ENCODE results near the gene CARD9.

Gene CARD9

GRCh38 chr9:136381966-136382513 is 8.6 kb upstream of the CARD9 start:
- no peaks in the 10 kb centered on the region for H3K9me3 ChIP-seq (ENCODE audit: control insufficient read depth in 2 of 2, low read length in 2 of 2)
- peaks cover 21 to 27% of the 10 kb centered on the region in 2 donors for H3K36me3 ChIP-seq (ENCODE audit: control insufficient read depth in 2 of 2, insufficient read depth in 2 of 2, low read length in 2 of 2)
- H3K9ac ChIP-seq (ENCODE audit: low read depth in 1 of 2, low read length in 2 of 2): no peak overlapping the region
- H3K27me3 ChIP-seq (ENCODE audit: control insufficient read depth in 2 of 2, insufficient read depth in 2 of 2, low read length in 2 of 2): no peaks in the 10 kb centered on the region
- no peak overlapping the region for H3K4me3 ChIP-seq (ENCODE audit: low read length in 2 of 2)
- no peak overlapping the region for H3K27ac ChIP-seq (ENCODE audit: low read depth in 2 of 2, low read length in 2 of 2)
- H3K4me1 ChIP-seq (ENCODE audit: control insufficient read depth in 2 of 2, insufficient read depth in 2 of 2, low read length in 2 of 2): no peaks in the 10 kb centered on the region

GRCh38 chr9:136381311-136381710 is 7.8 kb upstream of the CARD9 start:
- Histone ChIP-seq H3K4me3 (ENCODE audit: low read length in 2 of 2) (no peak overlapping the region), H3K27ac (ENCODE audit: low read depth in 2 of 2, low read length in 2 of 2) (no peak overlapping the region), H3K27me3 (ENCODE audit: control insufficient read depth in 2 of 2, insufficient read depth in 2 of 2, low read length in 2 of 2) (no peaks in the 10 kb centered on the region), H3K9me3 (ENCODE audit: control insufficient read depth in 2 of 2, low read length in 2 of 2) (no peaks in the 10 kb centered on the region), H3K36me3 (ENCODE audit: control insufficient read depth in 2 of 2, insufficient read depth in 2 of 2, low read length in 2 of 2) (peaks cover 19 to 27% of the 10 kb centered on the region in 2 donors), H3K4me1 (ENCODE audit: control insufficient read depth in 2 of 2, insufficient read depth in 2 of 2, low read length in 2 of 2) (no peaks in the 10 kb centered on the region), H3K9ac (ENCODE audit: low read depth in 1 of 2, low read length in 2 of 2) (no peak overlapping the region)

- Histone ChIP-seq H3K36me3 (ENCODE audit: control insufficient read depth in 2 of 2, insufficient read depth in 2 of 2, low read length in 2 of 2) (peaks cover 19 to 22% of the 10 kb centered on the region in 2 donors), H3K4me1 (ENCODE audit: control insufficient read depth in 2 of 2, insufficient read depth in 2 of 2, low read length in 2 of 2) (no peaks in the 10 kb centered on the region), H3K4me3 (ENCODE audit: low read length in 2 of 2) (no peak overlapping the region), H3K27me3 (ENCODE audit: control insufficient read depth in 2 of 2, insufficient read depth in 2 of 2, low read length in 2 of 2) (no peaks in the 10 kb centered on the region), H3K27ac (ENCODE audit: low read depth in 2 of 2, low read length in 2 of 2) (no peak overlapping the region), H3K9ac (ENCODE audit: low read depth in 1 of 2, low read length in 2 of 2) (no peak overlapping the region), H3K9me3 (ENCODE audit: control insufficient read depth in 2 of 2, low read length in 2 of 2) (no peaks in the 10 kb centered on the region)
Observed at GRCh38 chr9:136380381-136380780, 6.9 kb upstream of the CARD9 start.

- no peak overlapping the region for H3K9ac ChIP-seq (ENCODE audit: low read depth in 1 of 2, low read length in 2 of 2)
- H3K4me3 ChIP-seq (ENCODE audit: low read length in 2 of 2): no peak overlapping the region
- H3K27me3 ChIP-seq (ENCODE audit: control insufficient read depth in 2 of 2, insufficient read depth in 2 of 2, low read length in 2 of 2): no peaks in the 10 kb centered on the region
- H3K4me1 ChIP-seq (ENCODE audit: control insufficient read depth in 2 of 2, insufficient read depth in 2 of 2, low read length in 2 of 2): no peaks in the 10 kb centered on the region
- H3K36me3 ChIP-seq (ENCODE audit: control insufficient read depth in 2 of 2, insufficient read depth in 2 of 2, low read length in 2 of 2): peaks cover 18 to 19% of the 10 kb centered on the region in 2 donors
- H3K27ac ChIP-seq (ENCODE audit: low read depth in 2 of 2, low read length in 2 of 2): no peak overlapping the region
- no peaks in the 10 kb centered on the region for H3K9me3 ChIP-seq (ENCODE audit: control insufficient read depth in 2 of 2, low read length in 2 of 2)
Observed at GRCh38 chr9:136379891-136380290, 6.4 kb upstream of the CARD9 start.

GRCh38 chr9:136379401-136379800 is 5.9 kb upstream of the CARD9 start:
- no peaks in the 10 kb centered on the region for H3K4me1 ChIP-seq (ENCODE audit: control insufficient read depth in 2 of 2, insufficient read depth in 2 of 2, low read length in 2 of 2)
- no peak overlapping the region for H3K27ac ChIP-seq (ENCODE audit: low read depth in 2 of 2, low read length in 2 of 2)
- H3K9me3 ChIP-seq (ENCODE audit: control insufficient read depth in 2 of 2, low read length in 2 of 2): no peaks in the 10 kb centered on the region
- H3K9ac ChIP-seq (ENCODE audit: low read depth in 1 of 2, low read length in 2 of 2): no peak overlapping the region
- peaks cover 17% of the 10 kb centered on the region in 2 donors for H3K36me3 ChIP-seq (ENCODE audit: control insufficient read depth in 2 of 2, insufficient read depth in 2 of 2, low read length in 2 of 2)
- H3K27me3 ChIP-seq (ENCODE audit: control insufficient read depth in 2 of 2, insufficient read depth in 2 of 2, low read length in 2 of 2): no peaks in the 10 kb centered on the region
- H3K4me3 ChIP-seq (ENCODE audit: low read length in 2 of 2): no peak overlapping the region

GRCh38 chr9:136379003-136379287 is 5.5 kb upstream of the CARD9 start:
- H3K9me3 ChIP-seq (ENCODE audit: control insufficient read depth in 2 of 2, low read length in 2 of 2): no peaks in the 10 kb centered on the region
- H3K27ac ChIP-seq (ENCODE audit: low read depth in 2 of 2, low read length in 2 of 2): no peak overlapping the region
- peaks cover 13 to 17% of the 10 kb centered on the region in 2 donors for H3K36me3 ChIP-seq (ENCODE audit: control insufficient read depth in 2 of 2, insufficient read depth in 2 of 2, low read length in 2 of 2)

GRCh38 chr9:136378170-136379002 is 4.9 kb upstream of the CARD9 start:
- Histone ChIP-seq H3K9me3 (ENCODE audit: control insufficient read depth in 2 of 2, low read length in 2 of 2) (no peaks in the 10 kb centered on the region), H3K27me3 (ENCODE audit: control insufficient read depth in 2 of 2, insufficient read depth in 2 of 2, low read length in 2 of 2) (no peaks in the 10 kb centered on the region), H3K4me1 (ENCODE audit: control insufficient read depth in 2 of 2, insufficient read depth in 2 of 2, low read length in 2 of 2) (no peaks in the 10 kb centered on the region), H3K9ac (ENCODE audit: low read depth in 1 of 2, low read length in 2 of 2) (no peak overlapping the region), H3K36me3 (ENCODE audit: control insufficient read depth in 2 of 2, insufficient read depth in 2 of 2, low read length in 2 of 2) (peaks cover 11 to 16% of the 10 kb centered on the region in 2 donors), H3K4me3 (ENCODE audit: low read length in 2 of 2) (no peak overlapping the region), H3K27ac (ENCODE audit: low read depth in 2 of 2, low read length in 2 of 2) (no peak overlapping the region)

More at GRCh38 chr9:136379003-136379287, 5.5 kb upstream of the CARD9 start:
- H3K27me3 ChIP-seq (ENCODE audit: control insufficient read depth in 2 of 2, insufficient read depth in 2 of 2, low read length in 2 of 2): no peaks in the 10 kb centered on the region
- H3K4me1 ChIP-seq (ENCODE audit: control insufficient read depth in 2 of 2, insufficient read depth in 2 of 2, low read length in 2 of 2): no peaks in the 10 kb centered on the region
- no peak overlapping the region for H3K4me3 ChIP-seq (ENCODE audit: low read length in 2 of 2)
- H3K9ac ChIP-seq (ENCODE audit: low read depth in 1 of 2, low read length in 2 of 2): no peak overlapping the region

GRCh38 chr9:136377341-136378169 is 4.1 kb upstream of the CARD9 start:
- H3K4me3 ChIP-seq (ENCODE audit: low read length in 2 of 2): no peak overlapping the region
- no peaks in the 10 kb centered on the region for H3K27me3 ChIP-seq (ENCODE audit: control insufficient read depth in 2 of 2, insufficient read depth in 2 of 2, low read length in 2 of 2)
- peaks cover 11% of the 10 kb centered on the region in 2 donors for H3K36me3 ChIP-seq (ENCODE audit: control insufficient read depth in 2 of 2, insufficient read depth in 2 of 2, low read length in 2 of 2)
- H3K9me3 ChIP-seq (ENCODE audit: control insufficient read depth in 2 of 2, low read length in 2 of 2): no peaks in the 10 kb centered on the region
- H3K4me1 ChIP-seq (ENCODE audit: control insufficient read depth in 2 of 2, insufficient read depth in 2 of 2, low read length in 2 of 2): peaks cover 0 to 7% of the 10 kb centered on the region in 2 donors
- no peak overlapping the region for H3K27ac ChIP-seq (ENCODE audit: low read depth in 2 of 2, low read length in 2 of 2)
- no peak overlapping the region for H3K9ac ChIP-seq (ENCODE audit: low read depth in 1 of 2, low read length in 2 of 2)

GRCh38 chr9:136376457-136376856 is 3.0 kb upstream of the CARD9 start:
- Histone ChIP-seq H3K9ac (ENCODE audit: low read depth in 1 of 2, low read length in 2 of 2) (no peak overlapping the region), H3K27ac (ENCODE audit: low read depth in 2 of 2, low read length in 2 of 2) (no peak overlapping the region), H3K27me3 (ENCODE audit: control insufficient read depth in 2 of 2, insufficient read depth in 2 of 2, low read length in 2 of 2) (no peaks in the 10 kb centered on the region), H3K9me3 (ENCODE audit: control insufficient read depth in 2 of 2, low read length in 2 of 2) (no peaks in the 10 kb centered on the region), H3K36me3 (ENCODE audit: control insufficient read depth in 2 of 2, insufficient read depth in 2 of 2, low read length in 2 of 2) (peaks cover 5 to 6% of the 10 kb centered on the region in 2 donors), H3K4me1 (ENCODE audit: control insufficient read depth in 2 of 2, insufficient read depth in 2 of 2, low read length in 2 of 2) (peaks cover 3 to 7% of the 10 kb centered on the region in 2 donors), H3K4me3 (ENCODE audit: low read length in 2 of 2) (no peak overlapping the region)

- H3K9ac ChIP-seq (ENCODE audit: low read depth in 1 of 2, low read length in 2 of 2): no peak overlapping the region
- H3K36me3 ChIP-seq (ENCODE audit: control insufficient read depth in 2 of 2, insufficient read depth in 2 of 2, low read length in 2 of 2): no peaks in the 10 kb centered on the region
- no peak overlapping the region for H3K4me3 ChIP-seq (ENCODE audit: low read length in 2 of 2)
Observed at GRCh38 chr9:136375096-136375495, 1.6 kb upstream of the CARD9 start.

More at GRCh38 chr9:136375096-136375495, 1.6 kb upstream of the CARD9 start:
- Histone ChIP-seq H3K27ac (ENCODE audit: low read depth in 2 of 2, low read length in 2 of 2) (no peak overlapping the region), H3K9me3 (ENCODE audit: control insufficient read depth in 2 of 2, low read length in 2 of 2) (no peaks in the 10 kb centered on the region), H3K4me1 (ENCODE audit: control insufficient read depth in 2 of 2, insufficient read depth in 2 of 2, low read length in 2 of 2) (peaks cover 3 to 7% of the 10 kb centered on the region in 2 donors), H3K27me3 (ENCODE audit: control insufficient read depth in 2 of 2, insufficient read depth in 2 of 2, low read length in 2 of 2) (no peaks in the 10 kb centered on the region)

Data from mucosa of rectum (tissue), 2 donors.